GM19324 (cell line): ENCODE results near the gene MAGEA4.

Experiments used
- ATAC-seq: cut with Tn5 transposase; IDR thresholded peaks from one replicate; pipeline ENCODE4 v1.9.1; 2021; ENCODE audit warnings: mild to moderate bottlenecking, moderate library complexity; ENCODE audit not compliant: unreplicated experiment, low FRiP score

The MAGEA4 gene

GRCh38 chrX:151922692-151923091 is 10.0 kb downstream of the MAGEA4 start:
- ATAC-seq, result no peak

- ATAC-seq, result no peak
Observed at GRCh38 chrX:151923648-151924047, 11.0 kb downstream of the MAGEA4 start.

GRCh38 chrX:151929126-151929525 is 16.4 kb downstream of the MAGEA4 start:
- no peak for ATAC-seq

GRCh38 chrX:151935358-151935757 is 22.7 kb downstream of the MAGEA4 start:
- no peak for ATAC-seq

GRCh38 chrX:151938172-151938571 is 25.5 kb downstream of the MAGEA4 start:
- no peak for ATAC-seq

GRCh38 chrX:151954730-151955129 is 42.0 kb downstream of the MAGEA4 start:
- ATAC-seq, result no peak

GRCh38 chrX:151958101-151958500 is 45.4 kb downstream of the MAGEA4 start:
- ATAC-seq, result no peak

GRCh38 chrX:151962034-151962433 is 49.3 kb downstream of the MAGEA4 start:
- no peak for ATAC-seq

GRCh38 chrX:151966236-151966635 is 53.5 kb downstream of the MAGEA4 start:
- no peak for ATAC-seq

- no peak for ATAC-seq
Observed at GRCh38 chrX:151970027-151970426, 57.3 kb downstream of the MAGEA4 start.

- no peak for ATAC-seq
Observed at GRCh38 chrX:151970661-151971060, 58.0 kb downstream of the MAGEA4 start.

GRCh38 chrX:151973060-151973661 is 60.5 kb downstream of the MAGEA4 start:
- ATAC-seq, result no peak

- no peak for ATAC-seq
Observed at GRCh38 chrX:151973851-151974335, 61.2 kb downstream of the MAGEA4 start.
